Tibial artery (tissue), 4 donors: Measurements from ENCODE around the gene SLC2A5.

Experiments
- DNase-seq, 2 donors: peaks; one replicate each; pipeline ENCODE4 v3.0.0-alpha.2; 2019
- H3K27ac ChIP-seq, 2 donors: fragments of 200-600 bp; sonication (generic) in 1 of 2; 1 replicate in 1 of 2; 2 replicates in 1 of 2; pipeline ENCODE4 v1.5.1; 2018 to 2019; ENCODE audit warnings: mild to moderate bottlenecking in 1 of 2
- H3K27me3 ChIP-seq, 2 donors: fragments of 200-600 bp; sonication (generic) in 1 of 2; one replicate each; pipeline versions ENCODE4 v1.5.1 to v1.6.0; 2016 to 2019
- H3K36me3 ChIP-seq, 3 donors: fragments of 200-600 bp; sonication (generic) in 2 of 3; one replicate each; pipeline ENCODE4 v1.5.1; 2016 to 2019; ENCODE audit warnings: mild to moderate bottlenecking in 2 of 3
- H3K4me1 ChIP-seq, 4 donors: fragments of 200-600 bp; sonication (generic) in 2 of 4; 1 replicate in 3 of 4; 2 replicates in 1 of 4; pipeline ENCODE4 v1.5.1; 2016 to 2019
- H3K4me3 ChIP-seq, 2 donors: fragments of 200-600 bp; sonication (generic) in 1 of 2; 1 replicate in 1 of 2; 2 replicates in 1 of 2; pipeline ENCODE4 v1.5.1; 2018 to 2019; ENCODE audit warnings: mild to moderate bottlenecking in 2 of 2
- H3K9me3 ChIP-seq, 3 donors: fragments of 200-600 bp; sonication (generic) in 1 of 3; one replicate each; pipeline ENCODE4 v1.5.1; 2016 to 2019
- CTCF ChIP-seq, 2 experiments: fragments of 200-600 bp in 1 of 2; fragments of 450-650 bp in 1 of 2; IDR thresholded peaks; one replicate each; pipeline ENCODE4 v1.5.1; 2017 to 2019; ENCODE audit warnings: antibody characterized with exemption in 2 of 2, mild to moderate bottlenecking in 1 of 2, moderate library complexity in 1 of 2
- intact Hi-C: fragments of 100-400 bp; cut with DNase I; formaldehyde crosslinking; loops from one replicate; pipeline ENCODE4 v1.15.0; 2023; ENCODE audit warnings: low total_unique reads

The SLC2A5 gene

GRCh38 chr1:9069326-9070100 lies at the start of gene SLC2A5:
Gene SLC2A5, minus strand, starts transcription at chr1:9069635. Its CDS starts 99 bp downstream, at chr1:9069536.
- Histone ChIP-seq H3K9me3 (no peaks in the 10 kb centered on the region), H3K27me3 (peaks cover 0 to 5% of the 10 kb centered on the region in 2 donors), H3K36me3 (no peaks in the 10 kb centered on the region), H3K4me1 (peaks cover 0 to 21% (median 12%) of the 10 kb centered on the region in 4 donors), H3K4me3 (peak within 1 kb of the TSS; percentile 18 to 39), H3K27ac (peak within 1 kb of the TSS; percentile 35 to 36)
- intact Hi-C loops: no loop called here
- peak in 1 of 2 donors; percentile 36 for DNase-seq
- no peak for TF ChIP-seq CTCF (IDR thresholded peaks at IDR 0.05)

DNA sequence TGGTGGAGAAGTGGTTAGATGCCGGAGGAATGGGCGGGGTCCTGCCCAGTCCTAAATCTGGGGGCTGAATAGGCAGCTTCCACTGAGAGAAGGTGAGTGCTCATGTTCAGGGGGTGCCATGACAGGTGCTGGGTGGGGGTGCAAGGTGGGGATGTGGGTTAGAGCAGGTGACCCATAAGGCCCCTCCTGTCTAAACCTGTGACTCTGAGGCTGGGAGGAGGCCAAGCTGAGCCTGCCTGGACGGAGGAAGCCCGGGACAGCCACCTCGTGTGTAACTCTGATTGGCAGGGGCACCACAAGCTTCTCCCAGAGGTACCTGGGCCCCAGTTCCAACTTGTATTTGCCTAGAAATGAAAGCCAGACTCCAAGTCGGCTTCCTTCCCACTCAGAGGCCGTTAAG lies 48.8 kb upstream of the SLC2A5 start:
- H3K36me3 ChIP-seq: peaks cover 0 to 27% (median 0%) of the 10 kb centered on the region in 3 donors
- no peaks in the 10 kb centered on the region for H3K27me3 ChIP-seq
- intact Hi-C loops: no loop called here
- H3K4me3 ChIP-seq: no peak overlapping the region
- DNase-seq: no peak
- no peak overlapping the region for H3K27ac ChIP-seq
- TF ChIP-seq CTCF (IDR thresholded peaks at IDR 0.05): no peak
- H3K4me1 ChIP-seq: peaks cover 0 to 9% (median 0%) of the 10 kb centered on the region in 4 donors
- no peaks in the 10 kb centered on the region for H3K9me3 ChIP-seq

- H3K4me3 ChIP-seq: no peak overlapping the region
- intact Hi-C loops: no loop called here
- no peak for TF ChIP-seq CTCF (IDR thresholded peaks at IDR 0.05)
- H3K9me3 ChIP-seq: no peaks in the 10 kb centered on the region
- no peaks in the 10 kb centered on the region for H3K27me3 ChIP-seq
- H3K36me3 ChIP-seq: peaks cover 0 to 22% (median 0%) of the 10 kb centered on the region in 3 donors
- H3K27ac ChIP-seq: no peak overlapping the region
- DNase-seq: no peak
- peaks cover 0 to 9% (median 0%) of the 10 kb centered on the region in 4 donors for H3K4me1 ChIP-seq
Observed at GRCh38 chr1:9115351-9116205, 46.1 kb upstream of the SLC2A5 start.

DNA sequence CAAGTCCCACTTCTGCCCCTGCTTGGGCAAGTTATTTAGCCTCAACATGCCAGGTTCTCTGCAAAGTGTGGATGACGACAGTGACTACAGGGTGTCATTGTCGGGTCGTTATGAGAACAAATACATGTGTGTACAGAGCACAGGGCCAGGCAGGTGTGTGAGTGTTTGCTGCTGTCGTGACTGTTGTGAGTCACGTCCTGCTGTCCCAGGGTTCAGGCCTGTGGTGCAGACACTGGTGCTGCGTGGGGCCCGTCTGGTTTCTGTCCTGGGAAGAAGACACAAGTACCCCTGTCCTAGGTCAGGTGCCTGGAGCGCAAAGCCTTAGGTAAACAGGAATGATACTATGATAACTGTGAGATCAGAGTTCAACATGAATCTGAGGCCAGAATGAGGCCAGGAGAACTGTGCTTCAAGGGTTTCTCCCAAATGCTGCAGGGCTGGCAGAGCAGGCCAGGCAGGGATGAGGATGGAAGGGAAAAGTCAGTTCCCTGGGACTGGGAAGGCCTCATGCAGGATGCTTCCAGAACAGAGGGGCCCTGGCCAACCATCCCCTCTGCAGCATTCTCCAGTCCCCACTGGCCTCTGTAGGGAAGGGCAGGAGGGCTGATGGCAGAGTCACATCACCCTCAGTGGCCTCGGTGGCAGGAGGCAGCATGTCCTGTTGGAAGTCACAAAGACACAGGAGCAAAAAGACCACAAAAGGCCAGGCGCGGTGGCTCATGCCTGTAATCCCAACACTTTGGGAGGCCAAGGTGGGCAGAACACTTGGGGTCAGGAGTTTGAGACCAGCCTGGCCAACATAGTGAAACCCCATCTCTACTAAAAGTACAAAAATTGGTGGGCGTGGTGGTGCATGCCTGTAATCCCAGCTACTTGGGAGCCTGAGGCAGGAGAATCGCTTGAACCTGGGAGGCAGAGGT lies 43.8 kb upstream of the SLC2A5 start:
- no peak overlapping the region for H3K27ac ChIP-seq
- peaks cover 0 to 6% (median 0%) of the 10 kb centered on the region in 4 donors for H3K4me1 ChIP-seq
- no peaks in the 10 kb centered on the region for H3K27me3 ChIP-seq
- no peaks in the 10 kb centered on the region for H3K9me3 ChIP-seq
- H3K4me3 ChIP-seq: no peak overlapping the region
- DNase-seq: no peak
- intact Hi-C loops: no loop called here
- H3K36me3 ChIP-seq: peaks cover 0 to 21% (median 2%) of the 10 kb centered on the region in 3 donors
- TF ChIP-seq CTCF (IDR thresholded peaks at IDR 0.05): no peak

GRCh38 chr1:9111957-9112356 lies 42.5 kb upstream of the SLC2A5 start:
- intact Hi-C loops: loop anchor here (2.0 kb wide), 1 partner anchor 83 kb away; no protein-coding TSS in a partner anchor
- Histone ChIP-seq H3K9me3 (no peaks in the 10 kb centered on the region), H3K27ac (no peak overlapping the region), H3K27me3 (no peaks in the 10 kb centered on the region), H3K4me3 (no peak overlapping the region), H3K4me1 (peaks cover 0 to 6% (median 0%) of the 10 kb centered on the region in 4 donors), H3K36me3 (peaks cover 0 to 29% (median 4%) of the 10 kb centered on the region in 3 donors)
- TF ChIP-seq CTCF (IDR thresholded peaks at IDR 0.05): no peak
- no peak for DNase-seq
